Sigmoid colon (tissue), 4 donors: ENCODE results near the gene ZNF575.

ENCODE experiments used
- POLR2AphosphoS5 ChIP-seq, 4 donors: sonication (generic); formaldehyde crosslinking; IDR thresholded peaks; one replicate each; pipeline ENCODE4 v1.6.1; 2017; ENCODE audit warnings: antibody characterized with exemption in 4 of 4
- TF ChIP-seq, protein P1 (sequence below), 4 experiments: fragments of 450-650 bp in 3 of 4; fragments of 200-600 bp in 1 of 4; IDR thresholded peaks; one replicate each; pipeline ENCODE4 v1.5.1; 2016 to 2019; ENCODE audit warnings: antibody characterized with exemption in 4 of 4, mild to moderate bottlenecking in 3 of 4, moderate library complexity in 2 of 4

DNA sequence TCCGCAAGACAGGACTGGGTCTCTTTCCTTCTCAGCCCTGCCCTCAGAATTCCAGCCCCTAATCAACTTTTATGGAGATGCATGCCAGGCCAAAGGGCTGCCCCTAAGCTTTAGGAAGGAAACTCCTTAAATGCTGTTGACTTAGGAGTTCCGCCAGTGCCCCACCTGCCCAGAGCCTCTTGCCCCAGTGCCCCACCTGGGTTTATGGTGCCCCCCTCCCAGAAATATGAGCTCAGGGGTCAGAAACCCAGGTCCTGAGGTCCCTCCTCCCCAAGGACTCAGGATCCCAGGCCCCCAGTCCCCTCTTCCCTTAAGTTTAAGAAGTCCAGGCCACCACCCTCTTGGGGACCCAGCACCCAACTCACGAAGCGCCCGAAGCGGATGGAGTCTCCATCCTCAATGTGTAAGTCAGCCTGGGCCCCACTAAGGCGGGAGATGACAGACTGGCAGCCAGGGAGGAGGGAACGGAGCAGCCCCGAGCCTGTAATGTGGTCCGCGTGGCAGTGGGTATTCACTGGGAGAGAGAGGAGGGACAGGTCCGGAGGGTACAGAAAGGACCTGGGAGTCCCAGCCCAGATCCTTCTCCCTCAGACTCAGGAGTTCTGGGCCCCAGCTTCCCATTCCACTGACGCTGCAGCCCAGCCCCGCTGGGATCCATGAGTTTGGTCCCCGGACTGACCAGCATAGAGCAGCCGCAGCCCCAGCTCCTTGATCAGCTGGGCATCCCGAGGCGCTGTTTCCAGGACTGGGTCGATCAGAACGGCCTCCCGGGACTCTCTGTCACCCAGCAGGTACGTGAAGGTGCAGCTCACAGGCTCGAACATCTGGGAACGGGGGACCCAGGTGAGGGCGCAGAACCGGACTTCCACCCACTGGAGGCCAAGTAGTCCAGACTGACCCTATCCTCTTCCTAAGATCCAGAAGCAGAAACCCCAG is 6.9 kb upstream of the ZNF575 start:
- TF ChIP-seq, protein P1, sequence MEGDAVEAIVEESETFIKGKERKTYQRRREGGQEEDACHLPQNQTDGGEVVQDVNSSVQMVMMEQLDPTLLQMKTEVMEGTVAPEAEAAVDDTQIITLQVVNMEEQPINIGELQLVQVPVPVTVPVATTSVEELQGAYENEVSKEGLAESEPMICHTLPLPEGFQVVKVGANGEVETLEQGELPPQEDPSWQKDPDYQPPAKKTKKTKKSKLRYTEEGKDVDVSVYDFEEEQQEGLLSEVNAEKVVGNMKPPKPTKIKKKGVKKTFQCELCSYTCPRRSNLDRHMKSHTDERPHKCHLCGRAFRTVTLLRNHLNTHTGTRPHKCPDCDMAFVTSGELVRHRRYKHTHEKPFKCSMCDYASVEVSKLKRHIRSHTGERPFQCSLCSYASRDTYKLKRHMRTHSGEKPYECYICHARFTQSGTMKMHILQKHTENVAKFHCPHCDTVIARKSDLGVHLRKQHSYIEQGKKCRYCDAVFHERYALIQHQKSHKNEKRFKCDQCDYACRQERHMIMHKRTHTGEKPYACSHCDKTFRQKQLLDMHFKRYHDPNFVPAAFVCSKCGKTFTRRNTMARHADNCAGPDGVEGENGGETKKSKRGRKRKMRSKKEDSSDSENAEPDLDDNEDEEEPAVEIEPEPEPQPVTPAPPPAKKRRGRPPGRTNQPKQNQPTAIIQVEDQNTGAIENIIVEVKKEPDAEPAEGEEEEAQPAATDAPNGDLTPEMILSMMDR (IDR thresholded peaks at IDR 0.05), result no peak
- TF ChIP-seq POLR2AphosphoS5 (IDR thresholded peaks at IDR 0.05), result no peak
